Neuronal stem cell (in vitro differentiated cells): Measurements from ENCODE around the gene SOBP.

Experiments used
- DNase-seq: peaks from one replicate; pipeline ENCODE4 v3.0.0-alpha.2; 2013; ENCODE audit warnings: low spot score
- H2AFZ ChIP-seq: one replicate; pipeline ENCODE4 v1.6.1; 2013; ENCODE audit warnings: mild to moderate bottlenecking, low read length, inconsistent platforms
- H2AK5ac ChIP-seq: 2 replicates; pipeline ENCODE4 v1.6.1; 2013; ENCODE audit warnings: low read depth, mild to moderate bottlenecking, inconsistent platforms, low read length, moderate library complexity, mixed read lengths
- H2BK120ac ChIP-seq: 2 replicates; pipeline ENCODE4 v1.6.1; 2013; ENCODE audit warnings: low read depth, mild to moderate bottlenecking, inconsistent platforms, low read length, moderate library complexity, mixed read lengths
- H2BK12ac ChIP-seq: one replicate; pipeline ENCODE4 v1.6.1; 2013; ENCODE audit warnings: low read length, inconsistent platforms
- H2BK15ac ChIP-seq: 2 replicates; pipeline ENCODE4 v1.6.1; 2013; ENCODE audit warnings: mild to moderate bottlenecking, low read length, inconsistent platforms, mixed read lengths
- H2BK5ac ChIP-seq: one replicate; pipeline ENCODE4 v1.6.1; 2013; ENCODE audit warnings: inconsistent platforms, mild to moderate bottlenecking, low read length, moderate library complexity
- H3K14ac ChIP-seq: one replicate; pipeline ENCODE4 v1.6.1; 2013; ENCODE audit warnings: low read length, inconsistent platforms
- H3K18ac ChIP-seq: 2 replicates; pipeline ENCODE4 v1.6.1; 2013; ENCODE audit warnings: low read length, inconsistent platforms
- H3K23ac ChIP-seq: 2 replicates; pipeline ENCODE4 v1.6.1; 2013; ENCODE audit warnings: low read depth, mild to moderate bottlenecking, mixed read lengths, low read length, inconsistent platforms; ENCODE audit not compliant: poor library complexity
- H3K27ac ChIP-seq: replicated peaks from 3 replicates; pipeline ENCODE4 v1.5.1; 2013; ENCODE audit warnings: low read length, inconsistent platforms
- H3K27me3 ChIP-seq, 3 experiments: 2 replicates each; pipeline ENCODE4 v1.6.1; 2013; ENCODE audit warnings: low read length in 3 of 3, mild to moderate bottlenecking in 2 of 3, inconsistent platforms in 1 of 3, low read depth in 1 of 3, mixed read lengths in 1 of 3, moderate library complexity in 1 of 3; ENCODE audit not compliant: control insufficient read depth in 3 of 3, insufficient read depth in 3 of 3
- H3K36me3 ChIP-seq, 2 donors: replicated peaks in 1 of 2; 2 replicates each; pipeline ENCODE4 v1.6.1; 2013; ENCODE audit warnings: low read length in 2 of 2; ENCODE audit not compliant: control insufficient read depth in 2 of 2, insufficient read depth in 2 of 2
- H3K4ac ChIP-seq: 2 replicates; pipeline ENCODE4 v1.6.1; 2013; ENCODE audit warnings: inconsistent platforms, mild to moderate bottlenecking, low read length, moderate library complexity
- H3K4me1 ChIP-seq, 2 donors: 1 replicate in 1 of 2; 2 replicates in 1 of 2; pipeline ENCODE4 v1.6.1; 2013; ENCODE audit warnings: low read length in 2 of 2, low read depth in 1 of 2; ENCODE audit not compliant: control insufficient read depth in 2 of 2, insufficient read depth in 1 of 2
- H3K4me2 ChIP-seq: one replicate; pipeline ENCODE4 v1.6.1; 2013; ENCODE audit warnings: mild to moderate bottlenecking, low read length, inconsistent platforms; ENCODE audit not compliant: insufficient read depth, poor library complexity, severe bottlenecking
- H3K4me3 ChIP-seq, 2 donors: 2 replicates each; pipeline ENCODE4 v1.5.1; 2013; ENCODE audit warnings: low read length in 2 of 2, mild to moderate bottlenecking in 2 of 2, inconsistent platforms in 1 of 2, moderate library complexity in 1 of 2
- H3K79me1 ChIP-seq: one replicate; pipeline ENCODE4 v1.6.1; 2013; ENCODE audit warnings: low read depth, mild to moderate bottlenecking, inconsistent platforms, low read length, moderate library complexity
- H3K9ac ChIP-seq: one replicate; pipeline ENCODE4 v1.6.1; 2013; ENCODE audit warnings: mild to moderate bottlenecking, low read depth, low read length, inconsistent platforms; ENCODE audit not compliant: poor library complexity
- H3K9me3 ChIP-seq, 2 donors: replicated peaks in 1 of 2; 2 replicates each; pipeline versions ENCODE3 to v1.6.1; 2013; ENCODE audit warnings: low read length in 2 of 2, mild to moderate bottlenecking in 2 of 2, inconsistent platforms in 1 of 2, low read depth in 1 of 2, mixed read lengths in 1 of 2, moderate library complexity in 1 of 2; ENCODE audit not compliant: control insufficient read depth in 2 of 2, insufficient read depth in 1 of 2
- H4K8ac ChIP-seq: one replicate; pipeline ENCODE4 v1.6.1; 2013; ENCODE audit warnings: low read depth, mild to moderate bottlenecking, inconsistent platforms, low read length, moderate library complexity
- H4K91ac ChIP-seq: one replicate; pipeline ENCODE4 v1.6.1; 2013; ENCODE audit warnings: low read length, low read depth, mild to moderate bottlenecking, inconsistent platforms; ENCODE audit not compliant: poor library complexity
- WGBS, 2 donors: extraction: QIAGEN DNeasy Blood & Tissue Kit; methylation state at CpG; one replicate each; pipeline ENCODE4 v1.1.7; 2013; ENCODE audit warnings: missing lambda C conversion rate in 2 of 2, mixed read lengths in 1 of 2; ENCODE audit not compliant: insufficient read length in 2 of 2, insufficient replicate concordance in 1 of 2; ENCODE audit errors: extremely low coverage in 2 of 2; 5-methylcytosine and 5-hydroxymethylcytosine counted together

The SOBP gene

DNA sequence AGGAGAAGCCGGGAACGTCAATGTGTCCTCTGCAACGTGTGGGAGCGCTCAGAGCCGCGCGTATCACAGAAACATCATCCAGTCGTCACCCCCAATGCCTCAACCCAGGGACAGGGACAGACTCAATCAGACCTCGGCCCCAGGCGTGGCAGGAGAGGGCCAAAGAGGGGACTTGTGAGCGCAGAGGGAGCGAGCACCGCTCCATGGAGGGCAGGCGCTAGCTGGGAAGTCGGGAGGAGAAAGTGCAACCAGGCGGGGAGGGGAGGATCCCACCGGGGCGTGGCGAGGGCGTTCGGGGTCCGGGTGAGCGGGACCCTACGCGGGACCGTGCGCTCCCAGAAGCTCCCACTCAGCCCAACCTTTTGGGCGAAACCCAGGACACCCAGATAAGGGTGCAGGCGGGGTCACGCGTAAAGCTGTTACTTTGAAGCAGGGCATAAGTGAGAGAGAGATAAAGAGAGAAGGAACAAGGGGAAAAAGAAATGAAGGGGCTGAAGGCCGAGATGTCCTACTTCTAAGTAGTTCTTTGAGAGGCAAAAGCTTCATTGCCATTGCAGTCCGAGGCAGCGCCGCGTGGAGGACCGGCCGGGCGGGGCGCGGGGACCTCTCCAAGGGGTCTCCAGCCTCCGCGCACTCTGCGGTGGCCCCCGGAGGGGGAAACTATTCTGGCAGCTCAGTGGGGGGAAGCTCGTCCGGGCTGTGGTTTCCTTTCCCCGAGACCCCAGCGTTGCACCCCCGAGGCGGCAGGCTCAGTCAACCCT lies 862 bp upstream of the SOBP start:
- no peak overlapping the region for H3K4ac ChIP-seq
- peaks cover 12 to 16% of the 10 kb centered on the region in 2 donors for H3K4me1 ChIP-seq
- H3K23ac ChIP-seq: no peak overlapping the region
- H3K27ac ChIP-seq: peak overlapping the region; percentile 70
- H2BK15ac ChIP-seq: peak overlapping the region; percentile 81
- peak overlapping the region; percentile 36 for H2BK12ac ChIP-seq
- H3K9me3 ChIP-seq: peaks cover 0 to under 1% of the 10 kb centered on the region in 2 donors
- no peak overlapping the region for H4K91ac ChIP-seq
- H3K4me2 ChIP-seq: peak overlapping the region; percentile 95
- peak overlapping the region; percentile 84 for H3K9ac ChIP-seq
- no peak overlapping the region for H2BK5ac ChIP-seq
- peak overlapping the region; percentile 96 for H3K18ac ChIP-seq
- WGBS, 2 donors: no CpG with 5 or more reads among the region's 51 CpGs
- H2BK120ac ChIP-seq: no peak overlapping the region
- H3K79me1 ChIP-seq: peaks cover 4% of the 10 kb centered on the region
- H3K4me3 ChIP-seq: peak overlapping the region; percentile 89 to 92
- peaks cover 0 to 5% of the 10 kb centered on the region in 2 donors for H3K36me3 ChIP-seq
- no peak for DNase-seq
- peak overlapping the region; percentile 21 for H3K14ac ChIP-seq
- H2AFZ ChIP-seq: peak overlapping the region; percentile 94
- peaks cover 0 to 16% (median 0%) of the 10 kb centered on the region in 3 experiments for H3K27me3 ChIP-seq
- no peak overlapping the region for H2AK5ac ChIP-seq
- H4K8ac ChIP-seq: no peak overlapping the region

DNA sequence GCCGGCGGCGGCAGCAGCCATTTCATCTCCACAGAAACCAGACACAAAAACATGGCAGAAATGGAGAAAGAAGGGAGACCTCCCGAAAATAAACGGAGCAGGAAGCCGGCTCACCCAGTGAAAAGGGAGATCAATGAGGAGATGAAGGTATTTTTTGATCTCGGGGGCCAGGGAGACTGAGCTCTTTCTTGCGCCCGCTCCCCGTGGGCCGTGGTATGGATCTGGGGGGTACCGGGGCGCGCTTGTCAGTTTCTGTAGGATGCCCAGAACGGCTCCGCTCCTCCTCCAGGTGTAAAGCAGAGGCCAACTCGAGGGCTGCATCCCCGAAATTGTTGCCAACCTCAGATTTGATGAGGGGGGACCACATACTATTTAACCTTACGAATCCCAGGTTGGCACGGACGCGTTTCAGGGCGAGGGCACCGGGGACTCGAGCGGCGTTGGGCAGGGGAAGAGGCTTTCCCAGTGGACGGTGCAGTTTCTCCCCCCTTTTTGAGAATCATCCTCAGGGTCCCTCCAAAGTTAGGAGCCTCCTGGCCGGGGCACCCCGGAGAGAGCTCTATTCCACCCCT lies 735 bp downstream of the SOBP start:
- no peak for DNase-seq
- no CpG with 5 or more reads among the region's 30 CpGs for WGBS, 2 donors
- peaks cover 4% of the 10 kb centered on the region for H3K79me1 ChIP-seq
- no peaks in the 10 kb centered on the region for H3K9me3 ChIP-seq
- peak overlapping the region; percentile 73 for H3K23ac ChIP-seq
- peak overlapping the region; percentile 97 for H3K18ac ChIP-seq
- peaks cover 0 to 10% of the 10 kb centered on the region in 2 donors for H3K36me3 ChIP-seq
- peak overlapping the region; percentile 94 for H2AFZ ChIP-seq
- peaks cover 0 to 16% (median 0%) of the 10 kb centered on the region in 3 experiments for H3K27me3 ChIP-seq
- H2BK12ac ChIP-seq: peak overlapping the region; percentile 16
- no peak overlapping the region for H2BK120ac ChIP-seq
- H2BK5ac ChIP-seq: peak overlapping the region; percentile 69
- peak overlapping the region; percentile 77 for H3K27ac ChIP-seq
- H3K4me1 ChIP-seq: peaks cover 17 to 23% of the 10 kb centered on the region in 2 donors
- H3K4me3 ChIP-seq: peak overlapping the region; percentile 88 to 89
- H3K4me2 ChIP-seq: peak overlapping the region; percentile 95
- peak overlapping the region; percentile 17 for H3K14ac ChIP-seq
- H2BK15ac ChIP-seq: peak overlapping the region; percentile 70
- H4K91ac ChIP-seq: no peak overlapping the region
- no peak overlapping the region for H2AK5ac ChIP-seq
- H3K4ac ChIP-seq: no peak overlapping the region
- no peak overlapping the region for H4K8ac ChIP-seq
- peak overlapping the region; percentile 91 for H3K9ac ChIP-seq

DNA sequence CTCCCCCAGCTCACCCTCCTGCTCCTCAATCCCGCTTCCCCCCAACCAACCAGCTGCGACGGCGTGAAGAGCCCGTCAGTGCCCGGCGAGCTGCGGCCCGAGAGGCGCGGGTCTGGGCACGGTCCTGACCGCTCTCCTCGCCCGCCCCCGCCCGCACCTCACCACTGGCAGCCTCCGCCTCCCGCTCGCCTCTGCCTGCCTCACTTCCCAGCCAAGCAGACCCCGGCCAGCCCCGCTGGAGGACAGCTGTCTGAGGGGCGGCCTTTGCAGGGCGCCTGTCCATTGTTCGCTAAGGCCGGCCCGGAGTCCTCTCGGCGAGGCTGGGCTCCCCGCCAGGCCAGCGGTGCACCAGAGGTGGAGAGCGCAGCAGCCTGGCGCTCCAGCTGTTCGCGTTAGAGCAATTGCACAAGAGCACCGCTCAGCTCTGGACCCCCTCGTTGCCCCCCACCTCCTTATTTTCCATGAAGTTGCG lies 1.3 kb downstream of the SOBP start:
- Histone ChIP-seq H2AFZ (peak overlapping the region; percentile 94), H3K36me3 (peaks cover 0 to 10% of the 10 kb centered on the region in 2 donors), H4K8ac (no peak overlapping the region), H2BK120ac (no peak overlapping the region), H3K4ac (no peak overlapping the region), H2BK5ac (peak overlapping the region; percentile 69), H3K4me2 (peak overlapping the region; percentile 95), H3K4me3 (peak overlapping the region; percentile 88 to 89), H3K27me3 (peaks cover 0 to 16% (median 0%) of the 10 kb centered on the region in 3 experiments), H3K79me1 (peaks cover 4% of the 10 kb centered on the region), H2BK15ac (peak overlapping the region; percentile 70), H3K9ac (peak overlapping the region; percentile 83), H3K4me1 (peaks cover 17 to 28% of the 10 kb centered on the region in 2 donors), H3K23ac (peak overlapping the region; percentile 45), H3K18ac (peak overlapping the region; percentile 97), H3K27ac (no peak overlapping the region), H2AK5ac (no peak overlapping the region), H4K91ac (no peak overlapping the region), H3K14ac (peak overlapping the region; percentile 73), H2BK12ac (no peak overlapping the region), H3K9me3 (no peaks in the 10 kb centered on the region)
- WGBS, 2 donors: no CpG with 5 or more reads among the region's 38 CpGs
- DNase-seq: peak; percentile 62
